Tibial nerve (tissue), 3 donors: ENCODE measurements around the gene WTAP.

Source experiments
- POLR2A ChIP-seq, 2 donors: fragments of 450-650 bp; IDR thresholded peaks; one replicate each; pipeline ENCODE4 v1.6.1; 2017; ENCODE audit warnings: antibody characterized with exemption in 2 of 2, mild to moderate bottlenecking in 2 of 2, moderate library complexity in 2 of 2
- TF ChIP-seq, protein P1 (sequence below), 5 experiments: fragments of 200-600 bp in 3 of 5; fragments of 450-650 bp in 2 of 5; sonication (generic) in 3 of 5; IDR thresholded peaks; one replicate each; pipeline ENCODE4 v1.5.1; 2016 to 2019; ENCODE audit warnings: antibody characterized with exemption in 5 of 5, mild to moderate bottlenecking in 3 of 5, moderate library complexity in 2 of 5

DNA sequence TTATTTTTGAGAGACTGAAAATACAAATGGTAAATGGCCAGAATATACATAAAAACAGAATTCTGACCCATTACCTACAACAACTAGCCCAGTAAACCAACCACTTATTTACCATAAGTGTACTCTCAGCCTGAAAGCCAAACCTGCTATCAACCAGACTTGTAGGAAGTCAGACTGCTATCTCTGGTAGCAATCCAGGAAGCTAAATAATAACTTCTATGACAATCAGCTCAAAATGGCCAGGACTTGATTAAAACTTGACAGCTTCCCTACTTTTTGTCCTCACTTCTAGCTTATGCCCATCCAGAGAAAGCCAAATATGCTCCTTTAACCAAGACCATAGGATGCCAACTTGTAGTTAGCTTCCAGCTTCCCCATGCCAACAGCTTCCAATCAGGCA, 4.7 kb upstream of the WTAP start:
- TF ChIP-seq, protein P1, sequence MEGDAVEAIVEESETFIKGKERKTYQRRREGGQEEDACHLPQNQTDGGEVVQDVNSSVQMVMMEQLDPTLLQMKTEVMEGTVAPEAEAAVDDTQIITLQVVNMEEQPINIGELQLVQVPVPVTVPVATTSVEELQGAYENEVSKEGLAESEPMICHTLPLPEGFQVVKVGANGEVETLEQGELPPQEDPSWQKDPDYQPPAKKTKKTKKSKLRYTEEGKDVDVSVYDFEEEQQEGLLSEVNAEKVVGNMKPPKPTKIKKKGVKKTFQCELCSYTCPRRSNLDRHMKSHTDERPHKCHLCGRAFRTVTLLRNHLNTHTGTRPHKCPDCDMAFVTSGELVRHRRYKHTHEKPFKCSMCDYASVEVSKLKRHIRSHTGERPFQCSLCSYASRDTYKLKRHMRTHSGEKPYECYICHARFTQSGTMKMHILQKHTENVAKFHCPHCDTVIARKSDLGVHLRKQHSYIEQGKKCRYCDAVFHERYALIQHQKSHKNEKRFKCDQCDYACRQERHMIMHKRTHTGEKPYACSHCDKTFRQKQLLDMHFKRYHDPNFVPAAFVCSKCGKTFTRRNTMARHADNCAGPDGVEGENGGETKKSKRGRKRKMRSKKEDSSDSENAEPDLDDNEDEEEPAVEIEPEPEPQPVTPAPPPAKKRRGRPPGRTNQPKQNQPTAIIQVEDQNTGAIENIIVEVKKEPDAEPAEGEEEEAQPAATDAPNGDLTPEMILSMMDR (IDR thresholded peaks at IDR 0.05): no peak
- TF ChIP-seq POLR2A (IDR thresholded peaks at IDR 0.05): no peak
